K562 (cell line): ENCODE measurements around the gene LRMDA. TPM values are rescaled to one million over a fixed set of nuclear protein-coding genes. Genes with fewer than 3 reads are reported as not detected.
A peak's percentile ranks its signal among the peaks of the same experiment; 100 is the strongest.

Experiments used
- ATAC-seq: fragments of 200-7000 bp; cut with Tn5 transposase; 3 replicates; pipeline ENCODE4 v1.9.1; 2020; ENCODE audit warnings: moderate library complexity
- BruUV-seq: library from RNA; stranded (reverse); fragments of 400-500 nt; replicated peaks from 2 replicates; lab custom pipeline; 2021; lab: Mats Ljungman, UMichigan
- CTCF ChIA-PET: fragments of 300-600 bp; formaldehyde crosslinking; extraction: SDS; loops from one replicate; lab custom pipeline; 2021; ENCODE audit warnings: low intra/inter-chr PET ratio; lab: Yijun Ruan, JAX
- POLR2A ChIA-PET: fragments of 300-600, 350-650 bp; sonication (Branson Sonifier 250); formaldehyde crosslinking; extraction: SDS; loops from one replicate; lab custom pipeline; 2021; ENCODE audit warnings: antibody characterized with exemption, inconsistent platforms; lab: Yijun Ruan, JAX
- DNase-seq, 4 experiments: peaks; one replicate each; pipeline versions ENCODE4 v3.0.0 to v3.0.0-alpha.2; 2011 to 2018; ENCODE audit warnings: low spot score in 3 of 4, mixed read lengths in 3 of 4; ENCODE audit errors: extremely low read depth in 1 of 4
- FAIRE-seq: peaks from 2 replicates; lab custom pipeline; 2011; peaks lifted over from hg19 to GRCh38; lab: Jason Lieb, UNC
- H2AFZ ChIP-seq: 2 replicates; pipeline ENCODE4 v1.6.0; 2011; ENCODE audit warnings: low read depth, low read length, control low read depth, inconsistent platforms
- H3K27ac ChIP-seq: fragments of 200-600 bp; 3 replicates; pipeline ENCODE4 v1.8.0; 2011; ENCODE audit warnings: low read depth, mild to moderate bottlenecking, control low read depth, inconsistent platforms, low read length, moderate library complexity, mixed read lengths; ENCODE audit errors: extremely low read depth
- H3K27me3 ChIP-seq, 2 experiments: fragments of 300-600 bp in 1 of 2; 2 replicates in 1 of 2; 3 replicates in 1 of 2; pipeline versions ENCODE4 v1.6.0 to v1.8.0; 2011; ENCODE audit warnings: inconsistent platforms in 2 of 2, low read length in 2 of 2, mild to moderate bottlenecking in 1 of 2, mixed read lengths in 1 of 2, moderate library complexity in 1 of 2; ENCODE audit not compliant: control insufficient read depth in 2 of 2, insufficient read depth in 2 of 2
- H3K36me3 ChIP-seq: fragments of 300-600 bp; 3 replicates; pipeline ENCODE4 v1.8.0; 2011; ENCODE audit warnings: mild to moderate bottlenecking, low read length, inconsistent platforms; ENCODE audit not compliant: control insufficient read depth, insufficient read depth
- H3K4me1 ChIP-seq, 2 experiments: fragments of 200-600 bp in 1 of 2; replicated peaks in 1 of 2; 2 replicates in 1 of 2; 3 replicates in 1 of 2; pipeline versions ENCODE4 v1.5.1 to v1.8.0; 2011; ENCODE audit warnings: inconsistent platforms in 2 of 2, low read length in 2 of 2, mild to moderate bottlenecking in 1 of 2, mixed read lengths in 1 of 2, moderate library complexity in 1 of 2; ENCODE audit not compliant: control insufficient read depth in 2 of 2, insufficient read depth in 2 of 2
- H3K4me2 ChIP-seq: 2 replicates; pipeline ENCODE4 v1.6.1; 2011; ENCODE audit warnings: low read length, control low read depth, inconsistent platforms, mixed read lengths; ENCODE audit not compliant: insufficient read depth
- H3K4me3 ChIP-seq: fragments of 200-600 bp; sonication (generic), shearing (Covaris generic); 2 replicates; pipeline ENCODE4 v1.5.1; 2016; ENCODE audit warnings: control low read depth, inconsistent platforms
- H3K79me2 ChIP-seq: fragments of 200-600 bp; 3 replicates; pipeline ENCODE4 v1.8.0; 2011; ENCODE audit warnings: low read length, inconsistent platforms; ENCODE audit not compliant: control insufficient read depth, insufficient read depth
- H3K9ac ChIP-seq, 2 experiments: 2 replicates each; pipeline versions ENCODE4 v1.6.0 to v1.6.1; 2011; ENCODE audit warnings: low read depth in 2 of 2, low read length in 2 of 2, control low read depth in 1 of 2, inconsistent platforms in 1 of 2, mild to moderate bottlenecking in 1 of 2, mixed read lengths in 1 of 2; ENCODE audit not compliant: insufficient read depth in 1 of 2
- H3K9me1 ChIP-seq: one replicate; pipeline ENCODE4 v1.6.0; 2011; ENCODE audit warnings: inconsistent platforms, mild to moderate bottlenecking, low read length, moderate library complexity; ENCODE audit not compliant: control insufficient read depth, insufficient read depth
- H3K9me3 ChIP-seq: replicated peaks from 2 replicates; pipeline ENCODE4 v1.5.1; 2011; ENCODE audit warnings: low read depth, low read length, inconsistent platforms; ENCODE audit not compliant: control insufficient read depth, insufficient read depth
- H4K20me1 ChIP-seq: replicated peaks from 2 replicates; pipeline ENCODE4 v1.6.1; 2011; ENCODE audit warnings: low read length, inconsistent platforms, mixed read lengths; ENCODE audit not compliant: control insufficient read depth, insufficient read depth
- ATF7 ChIP-seq: fragments of 450-650 bp; IDR thresholded peaks from 2 replicates; pipeline ENCODE4 v1.7.1; 2014; ENCODE audit warnings: mild to moderate bottlenecking, moderate library complexity
- CEBPG ChIP-seq, 3 experiments: fragments of 200-800 bp in 1 of 3; sonication (Bioruptor generic) in 1 of 3; sonication (generic) in 1 of 3; formaldehyde crosslinking in 1 of 3; IDR thresholded peaks in 2 of 3; conservative IDR thresholded peaks in 1 of 3; 2 replicates each; pipeline versions ENCODE4 v1.6.1 to v1.8.0; 2016 to 2022; ENCODE audit warnings: missing compliant biosample characterization in 2 of 3, missing genetic modification characterization in 2 of 3, mild to moderate bottlenecking in 1 of 3, missing genetic modification reagents in 1 of 3
- GABPA ChIP-seq: fragments of 200-800 bp; sonication (Bioruptor generic); conservative IDR thresholded peaks from 2 replicates; pipeline ENCODE4 v1.6.1; 2016; ENCODE audit warnings: low read depth, missing genetic modification characterization, missing compliant biosample characterization
- HOXB6 ChIP-seq: fragments of 250-450 bp; sonication (Bioruptor Pico); IDR thresholded peaks from 2 replicates; pipeline ENCODE4 v1.5.1; 2022; ENCODE audit warnings: mild to moderate bottlenecking, borderline replicate concordance
- IFI16 ChIP-seq: fragments of 250-450 bp; sonication (Bioruptor Pico); IDR thresholded peaks from 2 replicates; pipeline ENCODE4 v2.1.2; 2022; ENCODE audit warnings: mild to moderate bottlenecking, inconsistent platforms
- PATZ1 ChIP-seq: fragments of 250-450 bp; sonication (Bioruptor Pico); IDR thresholded peaks from 2 replicates; pipeline ENCODE4 v1.5.0; 2020; ENCODE audit warnings: mild to moderate bottlenecking, borderline replicate concordance
- RFX1 ChIP-seq: fragments of 450-650 bp; IDR thresholded peaks from 2 replicates; pipeline ENCODE4 v1.6.1; 2016; ENCODE audit warnings: mild to moderate bottlenecking, moderate library complexity
- SNRNP70 ChIP-seq: fragments of 200-400 bp; formaldehyde crosslinking; optimal IDR thresholded peaks from 2 replicates; pipeline ENCODE3; 2017; ENCODE audit warnings: low read depth, low read length
- TEAD1 ChIP-seq, 2 experiments: fragments of 450-650 bp in 1 of 2; sonication (generic) in 1 of 2; formaldehyde crosslinking; IDR thresholded peaks; 2 replicates each; pipeline versions ENCODE4 v1.4.0 to v1.8.0; 2020 to 2022; ENCODE audit warnings: mild to moderate bottlenecking in 2 of 2, missing genetic modification reagents in 1 of 2
- YY1 ChIP-seq, 3 experiments: IDR thresholded peaks; 2 replicates each; pipeline ENCODE4 v1.6.1; 2011; ENCODE audit warnings: low read length in 2 of 3, mild to moderate bottlenecking in 2 of 3, moderate library complexity in 2 of 3, borderline replicate concordance in 1 of 3, control low read depth in 1 of 3, low read depth in 1 of 3; ENCODE audit not compliant: insufficient read depth in 3 of 3, insufficient replicate concordance in 2 of 3, control insufficient read depth in 1 of 3, insufficient read length in 1 of 3; ENCODE audit errors: extremely low read depth in 1 of 3
- ZNF324 ChIP-seq: fragments of 250-450 bp; sonication (Bioruptor Pico); IDR thresholded peaks from 2 replicates; pipeline ENCODE4 v1.4.0; 2020; ENCODE audit warnings: mild to moderate bottlenecking
- ZNF354B ChIP-seq: fragments of 250-450 bp; sonication (Bioruptor Pico); IDR thresholded peaks from 2 replicates; pipeline ENCODE4 v1.4.0; 2020
- WGBS: fragments of 100-300 bp; shearing (Covaris generic); methylation state at CpG from one replicate; pipeline ENCODE4 v1.1.6; 2016; ENCODE audit warnings: low coverage, mixed read lengths; ENCODE audit not compliant: insufficient coverage; ENCODE audit errors: missing lambda C conversion rate; 5-methylcytosine and 5-hydroxymethylcytosine counted together
- in situ Hi-C: fragments of 300-500 bp; cut with MboI; formaldehyde crosslinking; loops from 4 replicates; pipeline ENCODE4 v1.15.0; 2018; ENCODE audit warnings: inconsistent platforms, mixed read lengths
- intact Hi-C: fragments of 100-400 bp; cut with micrococcal nuclease; formaldehyde crosslinking; loops from 2 replicates; pipeline ENCODE4 v1.14.2; 2022
- polyA plus RNA-seq, 8 experiments: library from polyadenylated mRNA; depleted of rRNA in 4 of 8; stranded (reverse) in 5 of 8; unstranded in 3 of 8; fragments of >200 nt; fragmentation: Nextera tagmentation in 2 of 8; fragmentation: Illumina TruSeq in 1 of 8; extraction: Ambion mirVana in 2 of 8; extraction: Trizol in 1 of 8; gene quantifications; 2 replicates each; pipeline versions ENCODE4 v1.2.1 to v1.2.3, GENCODE V29; 2011 to 2014; ENCODE audit warnings: inconsistent platforms in 1 of 8, missing spikeins in 1 of 8
- total RNA-seq, 7 experiments: library from RNA; depleted of rRNA in 6 of 7; stranded (reverse); fragments of >200 nt in 6 of 7; fragmentation: Illumina TruSeq in 2 of 7; extraction: Trizol in 2 of 7; gene quantifications; 2 replicates each; pipeline versions ENCODE4 v1.2.1 to v1.2.3, GENCODE V29; 2011 to 2021; ENCODE audit warnings: low replicate concordance in 1 of 7

Gene LRMDA
- total and polyA plus RNA-seq, 9 of the 15 experiments (the other 6 are each of a cell fraction or from before 2014, with no cell fraction given), result 0.25 TPM; not detected in 8

DNA sequence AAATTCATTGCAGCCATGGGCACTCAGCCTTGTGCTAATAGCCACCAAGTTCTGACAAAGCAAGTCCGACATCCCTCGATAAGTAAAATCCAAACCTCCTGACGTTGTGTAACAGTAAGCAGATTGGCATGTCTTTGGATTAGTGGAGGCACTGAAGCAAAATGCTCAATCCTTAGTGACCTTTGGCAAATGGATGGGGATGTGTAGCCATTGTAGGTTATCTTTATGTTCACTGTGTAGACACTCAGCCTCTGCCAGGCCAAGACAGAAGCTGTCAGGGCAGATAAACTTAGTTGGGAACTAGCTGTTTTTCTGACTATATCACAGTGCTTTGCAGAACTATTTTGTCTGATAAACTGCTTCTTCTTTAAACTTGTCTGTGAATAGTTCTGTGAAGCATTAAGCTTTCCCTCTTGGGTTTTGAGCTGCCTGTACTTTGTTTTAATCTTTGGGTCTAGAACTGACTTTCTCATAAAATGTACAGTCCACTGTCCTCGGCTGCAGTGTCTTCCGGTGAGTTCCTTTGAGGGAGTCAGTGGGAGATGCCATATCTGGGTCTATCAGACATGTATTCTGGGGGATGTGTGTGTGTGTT is 220.8 kb downstream of the LRMDA start:
- POLR2A ChIA-PET, result interaction anchor here (0.8 kb wide), 1 partner anchor 7 kb away, joined by 3 read pairs; no protein-coding TSS in a partner anchor
- Histone ChIP-seq H3K9me3 (no peaks in the 10 kb centered on the region), H3K36me3 (no peaks in the 10 kb centered on the region), H3K4me1 (no peaks in the 10 kb centered on the region; a peak in 1 of 5 replicates), H3K27ac (no peak overlapping the region), H3K9ac (no peak overlapping the region), H2AFZ (no peak overlapping the region), H3K9me1 (no peaks in the 10 kb centered on the region), H3K79me2 (no peaks in the 10 kb centered on the region), H4K20me1 (no peaks in the 10 kb centered on the region), H3K4me3 (no peak overlapping the region), H3K27me3 (no peaks in the 10 kb centered on the region), H3K4me2 (no peak overlapping the region)
- no TSS peak for BruUV-seq
- 4% methylated on average over 5 of the region's 5 CpGs for WGBS
- intact Hi-C loops (no loop called here), in situ Hi-C loops (no loop called here)
- ATAC-seq, result no peak
- CTCF ChIA-PET, result no interaction called here
- no peak for DNase-seq
- FAIRE-seq, result peak; percentile 48
- TF ChIP-seq CEBPG (CRISPR knock-in tag; IDR thresholded peaks at IDR 0.05) (no peak), CEBPG (tag; conservative IDR thresholded peaks at IDR 0.05 in 1 of 2, IDR thresholded peaks at IDR 0.05 in 1 of 2) (peak in 1 of 2 experiments; percentile 8; a peak in 1 of 4 replicates), IFI16 (CRISPR knock-in tag) (no peak)
- TF ChIP-seq, all 486 proteins: peak for 1

DNA sequence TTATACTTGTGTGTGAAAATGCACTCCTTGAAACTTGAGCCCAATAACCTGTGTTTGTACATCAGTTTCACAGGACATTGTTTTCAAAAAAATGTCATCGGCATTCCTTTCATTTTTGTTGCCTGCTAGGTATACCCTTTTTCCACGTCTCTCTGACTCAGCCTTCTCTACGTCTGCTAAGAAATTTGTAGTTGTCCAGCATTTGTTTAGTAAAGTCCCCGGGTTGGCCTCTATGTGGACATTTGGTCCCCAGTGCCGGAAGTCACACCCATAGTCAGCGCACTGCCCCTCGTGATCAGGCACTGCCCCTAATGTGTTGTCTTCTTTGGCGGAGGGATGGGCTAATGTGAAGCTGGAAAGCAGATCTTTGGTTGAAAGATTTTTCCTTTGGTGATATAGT is 222.3 kb downstream of the LRMDA start:
- Histone ChIP-seq H3K9me1 (no peaks in the 10 kb centered on the region), H3K4me3 (no peak overlapping the region), H2AFZ (no peak overlapping the region), H3K79me2 (no peaks in the 10 kb centered on the region), H3K27me3 (peaks cover 0 to 1% of the 10 kb centered on the region in 2 experiments; a peak in 2 of 5 replicates), H3K4me2 (no peak overlapping the region), H3K9ac (no peak overlapping the region), H3K27ac (no peak overlapping the region), H4K20me1 (no peaks in the 10 kb centered on the region), H3K9me3 (no peaks in the 10 kb centered on the region), H3K36me3 (no peaks in the 10 kb centered on the region), H3K4me1 (no peaks in the 10 kb centered on the region; a peak in 1 of 5 replicates)
- in situ Hi-C loops (no loop called here), intact Hi-C loops (no loop called here)
- ChIA-PET POLR2A (no interaction called here), CTCF (no interaction called here)
- 5% methylated on average over 8 of the region's 8 CpGs for WGBS
- ATAC-seq (no peak; the same call in 2 of the 3 replicates), FAIRE-seq (no peak), DNase-seq (no peak)
- no TSS peak for BruUV-seq
- TF ChIP-seq YY1 (IDR thresholded peaks at IDR 0.05; ENCODE audit: borderline replicate concordance in 1 of 3, control insufficient read depth in 1 of 3, extremely low read depth in 1 of 3, insufficient read depth in 3 of 3, insufficient read length in 1 of 3, insufficient replicate concordance in 2 of 3, low read depth in 1 of 3, low read length in 2 of 3), result no peak
- TF ChIP-seq ATF7, result no peak
- no peak for TF ChIP-seq RFX1
- TF ChIP-seq TEAD1 (CRISPR knock-in tag; IDR thresholded peaks at IDR 0.05), result no peak
- 0 out of 2 replicates have a peak, but pooled peaks have one; percentile 24 for TF ChIP-seq GABPA (tag)
- TF ChIP-seq SNRNP70, result no peak
- TF ChIP-seq PATZ1 (CRISPR knock-in tag), result no peak
- no peak for TF ChIP-seq ZNF354B
- TF ChIP-seq CEBPG (CRISPR knock-in tag; IDR thresholded peaks at IDR 0.05), result no peak
- TF ChIP-seq CEBPG (tag; conservative IDR thresholded peaks at IDR 0.05 in 1 of 2, IDR thresholded peaks at IDR 0.05 in 1 of 2), result no peak
- no peak for TF ChIP-seq HOXB6
- TF ChIP-seq ZNF324, result no peak
